Kidney capillary endothelial cell (primary cell): ENCODE data around the gene MUC5AC.
"Not testable (repeated sequence)": the region's sequence is repeated elsewhere in the genome, so short reads cannot be mapped to it uniquely, and the experiment has no call there.

ENCODE experiments used
- DNase-seq: peaks from one replicate; pipeline ENCODE4 v3.0.0-alpha.2; 2018; ENCODE audit warnings: low spot score

MUC5AC gene

GRCh38 chr11:1237128-1237580 lies 79.4 kb downstream of the MUC5AC start:
- no peak for DNase-seq

GRCh38 chr11:1237851-1238250 lies 80.1 kb downstream of the MUC5AC start:
- DNase-seq, result no peak

- DNase-seq, result no peak
Measured at GRCh38 chr11:1238767-1239595, 81.2 kb downstream of the MUC5AC start.

GRCh38 chr11:1239596-1240205 lies 81.9 kb downstream of the MUC5AC start:
- DNase-seq, result no peak

- DNase-seq, result no peak
Measured at GRCh38 chr11:1240771-1241170, 83.0 kb downstream of the MUC5AC start.

- DNase-seq, result no peak
Measured at GRCh38 chr11:1241706-1242105, 84.0 kb downstream of the MUC5AC start.

- no peak for DNase-seq
Measured at GRCh38 chr11:1242289-1242688, 84.5 kb downstream of the MUC5AC start.

- not testable (repeated sequence) for DNase-seq
Measured at GRCh38 chr11:1242751-1243150, 85.0 kb downstream of the MUC5AC start.

GRCh38 chr11:1243521-1243920 lies 85.8 kb downstream of the MUC5AC start:
- not testable (repeated sequence) for DNase-seq

GRCh38 chr11:1244557-1244956 lies 86.8 kb downstream of the MUC5AC start:
- not testable (repeated sequence) for DNase-seq

- not testable (repeated sequence) for DNase-seq
Measured at GRCh38 chr11:1245717-1246116, 88.0 kb downstream of the MUC5AC start.

- not testable (repeated sequence) for DNase-seq
Measured at GRCh38 chr11:1246301-1246700, 88.5 kb downstream of the MUC5AC start.

- DNase-seq, result not testable (repeated sequence)
Measured at GRCh38 chr11:1247026-1247425, 89.3 kb downstream of the MUC5AC start.

GRCh38 chr11:1248951-1249350 lies 91.2 kb downstream of the MUC5AC start:
- not testable (repeated sequence) for DNase-seq

GRCh38 chr11:1250411-1250810 lies 92.7 kb downstream of the MUC5AC start:
- DNase-seq, result not testable (repeated sequence)
